GDM1 (cell line): ENCODE data around the gene CRYBG2.
A peak's percentile ranks its signal among the peaks of the same experiment; 100 is the strongest.
"Not testable (repeated sequence)": the region's sequence is repeated elsewhere in the genome, so short reads cannot be mapped to it uniquely, and the experiment has no call there.

Experiments used
- DNase-seq: peaks from one replicate; lab custom pipeline; 2025; lab: John Stamatoyannopoulos, UW

The CRYBG2 gene

DNA sequence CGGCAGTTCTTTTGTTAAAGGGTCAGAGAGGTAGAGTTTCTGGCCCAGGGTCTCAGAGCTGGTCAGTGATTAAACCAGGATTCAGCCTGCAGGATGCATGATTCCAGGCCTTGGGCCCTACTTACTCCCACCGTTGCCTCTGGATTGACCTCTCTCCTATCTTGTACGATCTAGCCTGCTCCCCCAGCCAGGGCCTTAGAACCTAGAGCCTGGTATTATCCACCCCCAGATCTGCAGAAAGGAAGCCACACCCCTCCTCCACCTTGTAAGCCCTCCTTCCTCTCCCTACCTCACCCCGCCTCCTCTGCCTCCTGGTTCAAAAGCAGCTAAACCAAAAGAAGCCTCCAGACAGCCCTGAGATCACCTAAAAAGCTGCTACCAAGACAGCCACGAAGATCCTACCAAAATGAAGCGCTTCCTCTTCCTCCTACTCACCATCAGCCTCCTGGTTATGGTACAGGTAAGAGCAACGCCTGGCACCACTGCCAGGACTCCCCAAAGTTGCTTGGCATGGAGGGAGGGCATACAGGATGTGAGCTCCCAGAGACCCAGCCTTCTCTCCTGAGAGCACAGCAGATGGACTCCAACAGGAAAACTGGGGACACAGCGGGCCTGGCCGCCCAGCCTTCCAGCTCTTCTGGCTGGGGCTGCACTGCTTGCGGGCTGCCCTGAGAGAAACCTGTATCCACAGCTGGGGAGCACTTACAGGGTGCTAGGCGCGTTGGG lies 36.2 kb downstream of the CRYBG2 start, which contains the start of gene CD52:
TSS of gene CD52 (plus strand) at position 347 of the 726 bp plus-strand sequence. CDS start at position 407, 60 bp downstream.
- DNase-seq, result peak; percentile 79

DNA sequence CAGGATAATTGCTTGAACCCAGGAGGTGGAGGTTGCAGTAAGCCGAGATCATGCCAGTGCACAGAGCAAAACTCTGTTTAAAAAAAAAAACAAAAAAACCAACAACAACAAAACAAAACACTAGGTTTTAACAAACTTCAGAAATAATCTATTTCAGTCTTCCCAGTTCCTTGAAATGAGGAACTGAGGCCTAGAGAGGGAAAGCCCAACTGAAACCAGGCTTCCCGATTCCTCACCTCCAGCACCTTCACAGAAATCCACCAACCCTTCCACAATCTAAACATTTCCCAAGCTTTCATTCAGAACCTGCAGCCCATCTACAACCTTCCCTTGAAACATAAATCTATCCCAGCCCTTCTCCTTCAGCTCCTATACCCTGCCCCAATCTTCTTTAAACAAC lies 36.8 kb downstream of the CRYBG2 start:
- DNase-seq, result no peak

DNA sequence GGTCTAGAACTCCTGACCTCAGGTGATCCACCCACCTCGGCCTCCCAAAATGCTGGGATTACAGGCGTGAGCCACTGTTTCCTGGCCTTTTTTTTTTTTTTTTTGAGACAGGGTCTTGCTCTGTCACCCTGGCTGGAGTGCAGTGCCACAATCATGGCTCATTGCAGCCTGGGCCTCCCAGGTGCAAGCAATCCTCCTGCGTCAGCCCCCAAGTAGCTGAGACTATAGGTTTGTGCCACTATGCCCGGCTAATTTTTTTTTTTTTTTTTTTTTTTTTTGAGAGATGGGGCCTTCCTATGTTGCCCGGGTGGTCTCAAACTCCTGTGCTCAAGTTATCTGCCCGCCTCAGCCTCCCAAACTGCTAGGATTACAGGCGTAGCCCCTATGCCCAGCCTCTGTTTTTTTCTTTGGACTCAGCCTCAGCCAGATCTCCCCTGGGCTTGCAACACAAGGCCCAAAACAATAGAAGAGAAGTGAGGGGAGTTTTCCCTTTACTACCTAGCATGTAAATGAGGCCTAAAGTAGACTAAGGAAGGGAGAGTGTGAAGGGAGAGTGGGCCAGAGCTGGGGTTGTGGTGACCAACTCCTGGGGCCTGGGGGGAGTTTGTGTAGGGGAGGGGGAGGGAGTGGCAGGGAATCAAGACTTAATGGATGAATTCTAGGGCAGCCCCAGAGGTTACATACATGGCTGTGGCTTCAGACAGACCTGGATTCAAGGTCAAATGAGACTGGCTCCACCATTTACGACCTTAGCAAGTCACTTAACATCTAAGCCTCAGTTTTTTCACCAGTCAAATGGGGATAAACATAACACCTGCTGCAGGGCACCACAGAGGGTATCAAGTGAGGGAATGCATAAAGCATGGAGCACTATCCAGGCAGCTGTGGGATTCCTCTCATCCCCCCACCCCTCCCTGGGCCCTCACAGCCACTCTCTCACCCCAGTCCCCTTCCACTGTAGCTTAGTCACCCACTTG lies 37.8 kb downstream of the CRYBG2 start:
- no peak for DNase-seq

DNA sequence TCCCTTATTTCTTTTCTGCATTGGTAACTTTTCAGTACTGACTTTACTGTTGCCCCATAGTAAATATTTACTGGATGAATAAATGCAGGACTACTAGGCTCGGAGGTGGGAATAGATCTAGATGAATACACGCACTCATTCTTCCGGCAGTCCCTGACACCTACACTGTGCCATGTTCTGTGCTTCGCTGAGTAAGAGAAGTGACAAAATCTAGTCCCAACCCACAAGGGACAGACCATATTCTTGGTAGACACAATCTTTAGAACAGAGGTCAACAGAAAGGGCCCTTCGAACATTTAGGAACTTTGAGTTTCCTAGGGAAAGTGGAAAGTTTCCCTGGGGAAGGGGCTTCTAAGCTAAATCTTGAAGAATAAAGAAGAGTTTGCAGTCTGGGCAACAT lies 39.4 kb downstream of the CRYBG2 start:
- DNase-seq, result no peak

GRCh38 chr1:26307966-26308899 lies 45.7 kb downstream of the CRYBG2 start:
- DNase-seq, result not testable (repeated sequence)

- no peak for DNase-seq
These were observed 46.6 kb downstream of the CRYBG2 start for GRCh38 chr1:26307363-26307781.

GRCh38 chr1:26306290-26307229 lies 47.4 kb downstream of the CRYBG2 start, which contains the start of gene UBXN11:
Gene UBXN11, minus strand, starts transcription at chr1:26306636. Its CDS starts 3,753 bp downstream, at chr1:26302883.
- peak; percentile 94 for DNase-seq

DNA sequence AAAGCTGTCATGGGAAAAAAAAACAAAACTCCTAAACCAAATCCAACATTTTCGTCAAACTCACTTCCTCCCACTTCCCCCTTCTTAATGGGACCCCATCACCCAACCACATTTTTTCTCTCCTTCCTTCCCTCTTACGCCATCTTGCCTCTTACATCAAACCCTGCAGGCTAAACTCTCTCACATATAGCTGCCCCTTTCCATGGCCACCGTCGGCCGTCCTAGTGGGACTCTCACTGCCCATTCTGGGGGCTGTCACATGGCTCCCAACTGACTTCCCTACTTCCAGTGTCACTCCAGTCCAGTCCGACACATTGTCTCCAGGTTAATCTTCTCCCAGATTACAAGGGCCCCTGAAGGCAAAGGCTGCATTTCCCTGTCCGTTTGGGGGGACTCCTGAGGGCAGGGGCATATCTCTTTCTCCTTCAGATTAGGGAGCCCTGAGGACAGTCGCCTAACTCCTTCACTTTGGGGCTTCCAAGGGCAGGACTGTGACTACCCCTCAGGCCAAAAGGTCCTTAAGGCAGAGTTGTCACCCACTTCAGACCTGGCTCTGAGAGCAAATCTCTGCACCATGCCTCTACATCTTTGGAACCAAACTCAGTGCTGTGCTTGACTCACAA lies 48.2 kb downstream of the CRYBG2 start:
- no peak for DNase-seq

- DNase-seq, result no peak
These were observed 51.1 kb downstream of the CRYBG2 start for GRCh38 chr1:26302733-26303405.

- no peak for DNase-seq
These were observed 53.2 kb downstream of the CRYBG2 start for GRCh38 chr1:26300578-26301275.

- DNase-seq, result no peak
These were observed 56.2 kb downstream of the CRYBG2 start for GRCh38 chr1:26297791-26298124.

GRCh38 chr1:26297057-26297790 lies 56.7 kb downstream of the CRYBG2 start:
- DNase-seq, result no peak

- no peak for DNase-seq
These were observed 57.4 kb downstream of the CRYBG2 start for GRCh38 chr1:26296340-26297056.

DNA sequence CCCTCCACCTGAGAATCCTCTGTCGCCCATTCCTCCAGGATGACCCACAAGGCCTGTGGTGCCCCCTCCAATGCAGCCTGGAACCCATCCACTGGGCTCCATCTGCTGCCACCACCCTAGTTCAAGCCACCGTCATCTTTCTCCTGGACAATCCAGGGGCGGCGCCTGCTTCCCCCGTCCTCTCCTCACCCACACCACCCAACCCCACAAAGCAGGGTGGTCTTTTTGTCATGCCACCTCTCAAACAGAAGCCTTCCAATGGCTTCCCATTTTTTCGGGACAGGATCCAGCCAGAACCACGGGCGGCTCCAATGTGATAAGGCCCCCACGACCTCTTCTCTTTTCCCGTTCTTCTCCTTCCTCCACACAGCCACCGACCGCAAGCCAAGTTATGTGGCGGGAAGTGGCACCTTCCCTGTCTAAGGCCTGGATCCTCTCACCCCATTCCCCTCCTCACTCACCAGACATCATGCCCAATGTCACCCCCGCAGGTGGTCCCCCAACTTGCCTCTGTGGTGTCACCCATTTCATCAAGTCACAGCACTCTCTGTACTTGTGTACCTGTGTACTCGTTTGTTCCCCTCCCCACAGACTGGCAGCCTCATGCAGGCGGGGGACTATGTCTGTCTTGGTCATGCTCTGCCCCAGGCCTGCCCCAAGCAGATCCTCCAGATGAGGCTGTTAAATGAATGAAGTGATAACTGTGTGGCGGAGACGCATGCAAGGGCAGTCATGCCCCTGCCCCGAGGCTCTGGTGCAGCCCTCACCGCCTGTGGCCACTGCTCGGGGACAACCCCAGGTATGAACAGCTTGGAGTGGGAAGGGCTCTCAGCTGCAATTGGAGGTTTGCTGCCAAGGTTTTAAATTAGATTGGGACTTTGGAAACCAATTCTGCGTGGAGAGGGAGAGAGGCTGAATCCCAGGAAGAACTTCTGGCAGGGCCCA lies 58.5 kb downstream of the CRYBG2 start:
- no peak for DNase-seq

- no peak for DNase-seq
These were observed 59.9 kb downstream of the CRYBG2 start for GRCh38 chr1:26293911-26294463.

DNA sequence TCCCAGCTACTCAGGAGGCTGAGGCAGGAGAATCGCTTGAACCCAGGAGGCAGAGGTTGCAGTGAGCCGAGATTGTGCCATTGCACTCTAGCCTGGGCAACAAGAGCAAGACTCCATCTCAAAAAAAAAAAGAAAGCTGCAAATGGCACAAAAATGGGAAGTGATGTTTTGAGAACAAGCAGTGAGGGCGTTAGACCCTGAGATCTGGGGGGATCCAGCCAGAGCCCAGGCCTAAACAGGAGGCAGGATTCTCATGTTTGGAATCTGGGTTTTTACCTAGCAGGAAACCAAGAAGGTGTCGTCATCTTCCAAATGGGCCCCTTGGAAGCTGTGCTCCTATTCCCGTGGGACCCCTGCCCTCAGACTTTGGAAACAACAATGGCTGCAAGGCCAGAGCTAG lies 61.2 kb downstream of the CRYBG2 start:
- DNase-seq, result not testable (repeated sequence)
